Measurements from ENCODE around the gene RXFP4.

The RXFP4 gene

GRCh38 chr1:155990005-155990739 lies 48.7 kb downstream of the RXFP4 start:
- Histone ChIP-seq H3K9ac (ENCODE audit: low read length) (no peak overlapping the region), H3K36me3 (ENCODE audit: control insufficient read depth, insufficient read depth, low read length) (no peaks in the 10 kb centered on the region), H3K4me1 (ENCODE audit: control insufficient read depth, insufficient read depth, low read length) (peaks cover 5% of the 10 kb centered on the region), H3K27ac (ENCODE audit: low read depth, low read length) (no peak overlapping the region), H3K27me3 (ENCODE audit: control insufficient read depth, insufficient read depth, low read length) (no peaks in the 10 kb centered on the region), H3K4me3 (ENCODE audit: low read length) (no peak overlapping the region)
